Gastroesophageal sphincter (tissue), 3 donors: Measurements from ENCODE around the gene ZNF865.

Source experiments
- CTCF ChIP-seq, 4 experiments: fragments of 200-600 bp in 2 of 4; fragments of 450-650 bp in 2 of 4; sonication (generic) in 1 of 4; IDR thresholded peaks; one replicate each; pipeline ENCODE4 v1.5.1; 2017 to 2019; ENCODE audit warnings: antibody characterized with exemption in 4 of 4, mild to moderate bottlenecking in 2 of 4, moderate library complexity in 2 of 4
- EP300 ChIP-seq: sonication (generic); formaldehyde crosslinking; IDR thresholded peaks from one replicate; pipeline ENCODE4 v1.6.1; 2017; ENCODE audit warnings: antibody characterized with exemption, mild to moderate bottlenecking
- POLR2A ChIP-seq, 2 donors: fragments of 450-650 bp; IDR thresholded peaks; one replicate each; pipeline ENCODE4 v1.6.1; 2017; ENCODE audit warnings: antibody characterized with exemption in 2 of 2, mild to moderate bottlenecking in 2 of 2, moderate library complexity in 1 of 2

GRCh38 chr19:55646889-55647731 is 41.7 kb downstream of the ZNF865 start:
- TF ChIP-seq POLR2A (IDR thresholded peaks at IDR 0.05), result no peak
- no peak for TF ChIP-seq CTCF (IDR thresholded peaks at IDR 0.05)
- TF ChIP-seq EP300, result no peak
